Germinal center (tissue), 1 donor: ENCODE results near the gene CFL1.

Source experiments
- DNase-seq: peaks from one replicate; pipeline ENCODE4 v3.0.0; 2012; ENCODE audit warnings: mixed read lengths, low spot score

CFL1 gene

GRCh38 chr11:65869643-65870306 lies 11.8 kb upstream of the CFL1 start:
- no peak for DNase-seq

- DNase-seq = no peak
Measured at GRCh38 chr11:65868907-65869306, 10.9 kb upstream of the CFL1 start.

GRCh38 chr11:65868076-65868667 lies 10.2 kb upstream of the CFL1 start:
- no peak for DNase-seq

GRCh38 chr11:65867284-65868071 lies 9.5 kb upstream of the CFL1 start:
- peak; percentile 54 for DNase-seq

- no peak for DNase-seq
Measured at GRCh38 chr11:65866509-65867283, 8.7 kb upstream of the CFL1 start.

- DNase-seq = no peak
Measured at GRCh38 chr11:65865550-65866172, 7.7 kb upstream of the CFL1 start.

- no peak for DNase-seq
Measured at GRCh38 chr11:65864706-65865471, 6.9 kb upstream of the CFL1 start.

- DNase-seq = no peak
Measured at GRCh38 chr11:65863889-65864705, 6.1 kb upstream of the CFL1 start.

- no peak for DNase-seq
Measured at GRCh38 chr11:65862941-65863888, 5.2 kb upstream of the CFL1 start.

- DNase-seq = no peak
Measured at GRCh38 chr11:65862191-65862735, 4.3 kb upstream of the CFL1 start.

GRCh38 chr11:65861533-65862183 lies 3.7 kb upstream of the CFL1 start:
- DNase-seq = no peak

- no peak for DNase-seq
Measured at GRCh38 chr11:65861165-65861505, 3.2 kb upstream of the CFL1 start.

GRCh38 chr11:65860278-65861164 lies 2.5 kb upstream of the CFL1 start, which contains the start of gene MUS81:
TSS of gene MUS81 (plus strand) at chr11:65860433. CDS start at chr11:65860754, 321 bp downstream.
- DNase-seq = peak; percentile 89

GRCh38 chr11:65859812-65860277 lies 1.9 kb upstream of the CFL1 start:
- DNase-seq = no peak

- peak; percentile 96 for DNase-seq
Measured at GRCh38 chr11:65859095-65859811, 1.3 kb upstream of the CFL1 start.

- DNase-seq = no peak
Measured at GRCh38 chr11:65858681-65859087, 704 bp upstream of the CFL1 start.

GRCh38 chr11:65857500-65857852 lies 504 bp downstream of the CFL1 start:
- no peak for DNase-seq
